CD4-positive, alpha-beta T cell treated with Interleukin-17A for 4 hours (primary cell): Measurements from ENCODE around the gene EIF2D.

ENCODE experiments used
- DNase-seq: peaks from one replicate; pipeline ENCODE4 v3.0.0-alpha.2; 2020; ENCODE audit warnings: mixed read lengths

The EIF2D gene

DNA sequence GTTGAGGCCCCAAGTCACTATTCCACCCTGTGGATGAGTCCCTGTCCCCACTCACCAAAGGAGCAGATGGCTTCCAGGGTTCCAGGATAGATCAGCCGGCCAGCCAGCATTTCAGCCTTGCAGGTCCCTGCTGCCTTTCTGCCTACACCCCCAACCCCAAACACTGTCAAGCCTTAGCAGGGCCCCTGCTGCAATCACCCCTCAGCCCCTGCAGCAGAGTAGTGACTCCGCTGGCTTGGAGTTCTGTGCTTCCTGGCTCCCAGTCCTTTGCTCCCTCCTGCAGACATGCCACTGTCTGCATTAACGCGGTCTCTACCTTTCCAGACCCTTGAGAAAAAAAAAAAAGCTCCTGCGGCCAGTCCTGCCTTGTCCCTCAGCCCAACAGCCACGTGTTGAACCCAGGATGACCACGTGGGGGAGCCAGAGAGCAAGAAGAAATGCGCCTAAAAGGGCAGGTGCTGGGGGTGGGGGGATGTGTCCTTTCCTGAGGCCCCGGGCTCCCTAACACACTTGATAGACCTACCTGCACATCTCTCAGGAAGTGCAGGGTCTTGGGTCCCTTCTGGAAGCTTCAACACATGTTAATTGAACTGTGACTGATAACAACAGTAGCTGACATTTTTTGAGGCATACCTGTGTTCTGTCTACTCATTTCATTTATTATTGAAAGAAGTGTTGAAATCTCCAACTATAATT is 67.6 kb downstream of the EIF2D start:
- peak; percentile 87 for DNase-seq
